Fibroblast of lung (primary cell): ENCODE data around the gene PRSS48. TPM values are rescaled to one million over a fixed set of nuclear protein-coding genes. Genes with fewer than 3 reads are reported as not detected.

Source experiments
- DNase-seq, 2 donors: peaks; one replicate each; pipeline versions ENCODE4 v3.0.0 to v3.0.0-alpha.2; 2010; ENCODE audit warnings: low read depth in 2 of 2
- H2AFZ ChIP-seq: 2 replicates; pipeline ENCODE4 v1.5.1; 2012; ENCODE audit warnings: low read length, control low read depth, inconsistent platforms
- H3K27ac ChIP-seq: 2 replicates; pipeline ENCODE4 v1.5.1; 2011; ENCODE audit warnings: low read length, control low read depth; ENCODE audit not compliant: insufficient read depth
- H3K27me3 ChIP-seq: 2 replicates; pipeline ENCODE4 v1.5.1; 2011; ENCODE audit warnings: mild to moderate bottlenecking, low read length; ENCODE audit not compliant: control insufficient read depth, insufficient read depth
- H3K36me3 ChIP-seq: 2 replicates; pipeline ENCODE4 v1.5.1; 2011; ENCODE audit warnings: low read length; ENCODE audit not compliant: control insufficient read depth, insufficient read depth
- H3K4me1 ChIP-seq: 2 replicates; pipeline ENCODE4 v1.5.1; 2011; ENCODE audit warnings: low read length; ENCODE audit not compliant: control insufficient read depth, insufficient read depth; ENCODE audit errors: extremely low read depth
- H3K4me2 ChIP-seq: 2 replicates; pipeline ENCODE4 v1.5.1; 2011; ENCODE audit warnings: low read length, control low read depth; ENCODE audit not compliant: insufficient read depth; ENCODE audit errors: extremely low read depth
- H3K4me3 ChIP-seq, 4 experiments: fragments of 200-600 bp in 1 of 4; sonication (generic) in 1 of 4; replicated peaks in 1 of 4; 2 replicates each; pipeline ENCODE4 v1.5.1; 2011 to 2016; ENCODE audit warnings: low read length in 4 of 4, low read depth in 3 of 4, mild to moderate bottlenecking in 3 of 4, control low read depth in 2 of 4, inconsistent platforms in 1 of 4, mixed read lengths in 1 of 4; ENCODE audit not compliant: insufficient read depth in 1 of 4; ENCODE audit errors: control extremely low read depth in 1 of 4
- H3K79me2 ChIP-seq: 2 replicates; pipeline ENCODE4 v1.5.1; 2012; ENCODE audit warnings: mild to moderate bottlenecking, low read length, inconsistent platforms; ENCODE audit not compliant: control insufficient read depth, insufficient read depth
- H3K9ac ChIP-seq: 2 replicates; pipeline ENCODE4 v1.5.1; 2011; ENCODE audit warnings: mild to moderate bottlenecking, low read length, control low read depth; ENCODE audit not compliant: insufficient read depth
- H3K9me3 ChIP-seq: 2 replicates; pipeline ENCODE4 v1.5.1; 2012; ENCODE audit warnings: low read depth, low read length; ENCODE audit not compliant: control insufficient read depth, insufficient read depth
- H4K20me1 ChIP-seq: 2 replicates; pipeline ENCODE4 v1.5.1; 2011; ENCODE audit warnings: low read length; ENCODE audit not compliant: control insufficient read depth, insufficient read depth; ENCODE audit errors: extremely low read depth
- CTCF ChIP-seq, 2 donors: IDR thresholded peaks in 1 of 2; conservative IDR thresholded peaks in 1 of 2; 1 replicate in 1 of 2; 2 replicates in 1 of 2; pipeline ENCODE4 v1.5.1; 2011 to 2012; ENCODE audit warnings: low read length in 2 of 2, control low read depth in 1 of 2, inconsistent platforms in 1 of 2, low read depth in 1 of 2, mild to moderate bottlenecking in 1 of 2
- EZH2 ChIP-seq: IDR thresholded peaks from 2 replicates; pipeline ENCODE4 v1.5.1; 2012; ENCODE audit warnings: low read length, control low read depth, mild to moderate bottlenecking; ENCODE audit errors: missing control alignments
- polyA plus RNA-seq, 2 donors: library from polyadenylated mRNA; depleted of rRNA in 1 of 2; stranded (reverse) in 1 of 2; unstranded in 1 of 2; fragments of >200 nt; gene quantifications; 2 replicates each; pipeline ENCODE4 v1.2.1, GENCODE V29; 2011 to 2012; ENCODE audit warnings: missing spikeins in 1 of 2
- total RNA-seq: library from RNA; depleted of rRNA; stranded (reverse); fragments of >200 nt; gene quantifications from 2 replicates; pipeline ENCODE4 v1.2.1, GENCODE V29; 2014

The PRSS48 gene
- total and polyA plus RNA-seq, 2 donors (not counting 1 experiment from before 2014, with no cell fraction given), result not detected

DNA sequence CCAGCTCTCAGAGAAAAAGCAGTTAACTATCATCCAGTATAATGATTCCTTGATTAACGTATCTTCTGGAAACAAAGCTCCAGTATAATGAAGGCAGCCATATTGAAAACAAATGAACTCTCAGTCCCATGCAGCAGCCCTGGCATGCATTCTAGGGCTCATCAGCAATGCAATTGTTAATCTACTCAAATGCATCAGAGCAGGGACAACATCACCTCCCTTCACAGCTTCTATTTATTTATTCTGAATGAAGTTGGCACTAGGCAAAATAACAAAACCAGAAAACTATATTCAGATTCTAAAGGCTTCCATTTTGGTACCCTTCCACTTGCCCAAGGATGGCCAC, 37.0 kb downstream of the PRSS48 start:
- Histone ChIP-seq H3K79me2 (no peaks in the 10 kb centered on the region), H3K27ac (no peak overlapping the region), H3K4me3 (no peak overlapping the region), H3K4me1 (no peaks in the 10 kb centered on the region), H3K36me3 (no peaks in the 10 kb centered on the region), H3K4me2 (no peak overlapping the region), H4K20me1 (no peaks in the 10 kb centered on the region), H3K27me3 (no peaks in the 10 kb centered on the region), H3K9ac (no peak overlapping the region), H3K9me3 (no peaks in the 10 kb centered on the region), H2AFZ (no peak overlapping the region)
- no peak for DNase-seq
- no peak for TF ChIP-seq CTCF (conservative IDR thresholded peaks at IDR 0.05 in 1 of 2, IDR thresholded peaks at IDR 0.05 in 1 of 2; ENCODE audit: low read depth in 1 of 2, low read length in 2 of 2)
- no peak for TF ChIP-seq EZH2

- H3K9ac ChIP-seq, result no peak overlapping the region
- H3K4me1 ChIP-seq, result no peaks in the 10 kb centered on the region
- H3K4me3 ChIP-seq, result no peak overlapping the region
- no peaks in the 10 kb centered on the region for H3K9me3 ChIP-seq
- H4K20me1 ChIP-seq, result no peaks in the 10 kb centered on the region
- no peak overlapping the region for H3K4me2 ChIP-seq
- no peak for DNase-seq
- H3K36me3 ChIP-seq, result no peaks in the 10 kb centered on the region
- TF ChIP-seq EZH2, result no peak
- no peak for TF ChIP-seq CTCF (conservative IDR thresholded peaks at IDR 0.05 in 1 of 2, IDR thresholded peaks at IDR 0.05 in 1 of 2; ENCODE audit: low read depth in 1 of 2, low read length in 2 of 2)
- no peak overlapping the region for H2AFZ ChIP-seq
- H3K27ac ChIP-seq, result no peak overlapping the region
- no peaks in the 10 kb centered on the region for H3K79me2 ChIP-seq
- H3K27me3 ChIP-seq, result no peaks in the 10 kb centered on the region
Observed at GRCh38 chr4:151314479-151314878, 37.5 kb downstream of the PRSS48 start.

GRCh38 chr4:151315212-151315886, 38.4 kb downstream of the PRSS48 start:
- Histone ChIP-seq H3K36me3 (no peaks in the 10 kb centered on the region), H3K9ac (no peak overlapping the region), H3K79me2 (no peaks in the 10 kb centered on the region), H3K9me3 (no peaks in the 10 kb centered on the region), H3K27me3 (no peaks in the 10 kb centered on the region), H3K4me3 (no peak overlapping the region), H3K27ac (no peak overlapping the region), H3K4me2 (no peak overlapping the region), H3K4me1 (no peaks in the 10 kb centered on the region), H2AFZ (no peak overlapping the region), H4K20me1 (no peaks in the 10 kb centered on the region)
- DNase-seq, result peak in 1 of 2 donors; percentile 72
- TF ChIP-seq CTCF (conservative IDR thresholded peaks at IDR 0.05 in 1 of 2, IDR thresholded peaks at IDR 0.05 in 1 of 2; ENCODE audit: low read depth in 1 of 2, low read length in 2 of 2), result no peak
- TF ChIP-seq EZH2, result no peak
